Sciatic nerve (tissue), 2 donors: ENCODE measurements around the gene SLC25A26. TPM values are rescaled to one million over a fixed set of nuclear protein-coding genes. Genes with fewer than 3 reads are reported as not detected.
"Not testable (repeated sequence)": the region's sequence is repeated elsewhere in the genome, so short reads cannot be mapped to it uniquely, and the experiment has no call there.

Experiments
- ATAC-seq: fragments of 200-7000 bp; cut with Tn5 transposase; one replicate; pipeline ENCODE4 v1.9.1; 2020; ENCODE audit warnings: mild to moderate bottlenecking, moderate library complexity
- DNase-seq: peaks from one replicate; pipeline ENCODE4 v3.0.0-alpha.2; 2020; ENCODE audit warnings: low spot score
- intact Hi-C: fragments of 100-400 bp; cut with DNase I; formaldehyde crosslinking; loops from one replicate; pipeline ENCODE4 v1.14.2; 2022
- total RNA-seq: library from RNA; stranded (reverse); fragmentation: NEBNext Ultra II Directional; extraction: Animal tissue kit (Norgen Biotek cat#: 25700); gene quantifications from one replicate; pipeline ENCODE4 v1.2.1, GENCODE V29; 2021
- donor health status: DM: no; HTN: no; CAD: no.
- donor health status: DM: no; HTN: no; CAD: no.

SLC25A26 gene
- total RNA-seq, 1 donor from 2014 or later, result 16.4 TPM

GRCh38 chr3:66411961-66412887, 191.4 kb downstream of the SLC25A26 start:
- DNase-seq, result no peak
- no peak for ATAC-seq
- intact Hi-C loops, result no loop called here

- intact Hi-C loops, result no loop called here
- DNase-seq (no peak), ATAC-seq (no peak)
These were observed 192.4 kb downstream of the SLC25A26 start for GRCh38 chr3:66413151-66413751.

GRCh38 chr3:66414846-66415245, 194.0 kb downstream of the SLC25A26 start:
- ATAC-seq, result no peak
- DNase-seq, result no peak
- intact Hi-C loops, result no loop called here

- intact Hi-C loops, result no loop called here
- DNase-seq, result no peak
- no peak for ATAC-seq
These were observed 195.1 kb downstream of the SLC25A26 start for GRCh38 chr3:66415867-66416428.

- intact Hi-C loops, result no loop called here
- no peak for DNase-seq
- peak; percentile 38 for ATAC-seq
These were observed 195.9 kb downstream of the SLC25A26 start for GRCh38 chr3:66416556-66417304.

GRCh38 chr3:66418475-66418931, 197.7 kb downstream of the SLC25A26 start:
- intact Hi-C loops, result no loop called here
- ATAC-seq (peak; percentile 61), DNase-seq (no peak)

GRCh38 chr3:66419036-66419435, 198.2 kb downstream of the SLC25A26 start:
- no peak for DNase-seq
- no peak for ATAC-seq
- intact Hi-C loops, result no loop called here

GRCh38 chr3:66421144-66421543, 200.3 kb downstream of the SLC25A26 start:
- ATAC-seq, DNase-seq, intact Hi-C loops: not testable (repeated sequence)

GRCh38 chr3:66421893-66422292, 201.1 kb downstream of the SLC25A26 start:
- ATAC-seq, DNase-seq, intact Hi-C loops: not testable (repeated sequence)

GRCh38 chr3:66423791-66424190, 203.0 kb downstream of the SLC25A26 start:
- ATAC-seq (no peak), DNase-seq (no peak)
- intact Hi-C loops, result no loop called here

GRCh38 chr3:66425032-66425431, 204.2 kb downstream of the SLC25A26 start:
- ATAC-seq, result peak; percentile 86

GRCh38 chr3:66425576-66426114, 204.8 kb downstream of the SLC25A26 start:
- intact Hi-C loops, result no loop called here
- DNase-seq (no peak), ATAC-seq (no peak)

More at GRCh38 chr3:66425032-66425431, 204.2 kb downstream of the SLC25A26 start:
- DNase-seq, result peak; percentile 77
- intact Hi-C loops, result no loop called here

GRCh38 chr3:66426135-66426534, 205.3 kb downstream of the SLC25A26 start:
- ATAC-seq (no peak), DNase-seq (no peak)
- intact Hi-C loops, result no loop called here

GRCh38 chr3:66427352-66427751, 206.6 kb downstream of the SLC25A26 start:
- DNase-seq (no peak), ATAC-seq (no peak)
- intact Hi-C loops, result no loop called here

GRCh38 chr3:66427951-66428474, 207.2 kb downstream of the SLC25A26 start:
- DNase-seq (no peak), ATAC-seq (no peak)
- intact Hi-C loops, result no loop called here
